ENCODE data around the gene OXGR1. TPM values are rescaled to one million over a fixed set of nuclear protein-coding genes. Genes with fewer than 3 reads are reported as not detected.

The OXGR1 gene
- polyA plus RNA-seq, 1 donor from 2014 or later: not detected

DNA sequence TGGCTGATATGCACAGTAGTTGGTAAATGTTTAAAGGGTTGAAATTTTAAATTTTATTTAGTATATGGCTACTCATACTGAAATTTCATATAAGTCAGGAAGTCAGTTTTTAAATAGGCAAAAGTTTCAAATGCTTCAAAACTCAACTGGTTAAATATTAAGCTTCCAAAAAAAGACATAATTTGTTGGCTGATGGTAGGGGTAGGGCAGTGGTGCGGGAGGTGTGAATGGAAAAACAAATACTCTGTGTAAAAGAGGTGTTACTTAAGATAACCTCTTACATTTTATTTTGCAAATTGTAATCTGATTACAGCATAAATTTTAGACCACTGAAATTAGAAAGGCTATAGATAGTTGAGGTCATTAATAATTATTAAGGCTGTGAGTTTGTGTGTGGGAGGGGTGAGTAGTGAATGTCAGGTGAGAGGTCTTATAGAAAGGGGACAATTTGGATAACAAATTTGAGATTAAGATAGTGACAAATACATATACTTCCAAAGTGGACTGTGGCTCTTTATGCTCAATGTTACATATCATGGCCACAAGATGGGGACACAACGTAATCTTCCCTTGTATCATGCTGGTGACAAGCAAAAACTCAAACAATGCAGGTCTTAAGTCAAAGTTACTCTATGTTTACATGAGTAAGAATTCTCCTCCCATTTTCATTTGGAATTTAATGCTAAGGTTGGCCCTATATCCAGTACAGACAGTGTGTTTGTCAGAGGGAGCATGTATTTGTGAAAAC lies 36.6 kb upstream of the OXGR1 start:
- no peaks in the 10 kb centered on the region for H3K27me3 ChIP-seq (ENCODE audit: insufficient read depth, low read depth, low read length)
- H3K9ac ChIP-seq (ENCODE audit: low read length): no peak overlapping the region
- no peaks in the 10 kb centered on the region for H3F3A ChIP-seq (ENCODE audit: insufficient read depth, low read length, poor library complexity, severe bottlenecking)
- TF ChIP-seq POLR2AphosphoS5 (IDR thresholded peaks at IDR 0.05): no peak
- peak; percentile 74 for TF ChIP-seq SMC3 (conservative IDR thresholded peaks at IDR 0.05; ENCODE audit: poor library complexity)
- TF ChIP-seq, protein P1, sequence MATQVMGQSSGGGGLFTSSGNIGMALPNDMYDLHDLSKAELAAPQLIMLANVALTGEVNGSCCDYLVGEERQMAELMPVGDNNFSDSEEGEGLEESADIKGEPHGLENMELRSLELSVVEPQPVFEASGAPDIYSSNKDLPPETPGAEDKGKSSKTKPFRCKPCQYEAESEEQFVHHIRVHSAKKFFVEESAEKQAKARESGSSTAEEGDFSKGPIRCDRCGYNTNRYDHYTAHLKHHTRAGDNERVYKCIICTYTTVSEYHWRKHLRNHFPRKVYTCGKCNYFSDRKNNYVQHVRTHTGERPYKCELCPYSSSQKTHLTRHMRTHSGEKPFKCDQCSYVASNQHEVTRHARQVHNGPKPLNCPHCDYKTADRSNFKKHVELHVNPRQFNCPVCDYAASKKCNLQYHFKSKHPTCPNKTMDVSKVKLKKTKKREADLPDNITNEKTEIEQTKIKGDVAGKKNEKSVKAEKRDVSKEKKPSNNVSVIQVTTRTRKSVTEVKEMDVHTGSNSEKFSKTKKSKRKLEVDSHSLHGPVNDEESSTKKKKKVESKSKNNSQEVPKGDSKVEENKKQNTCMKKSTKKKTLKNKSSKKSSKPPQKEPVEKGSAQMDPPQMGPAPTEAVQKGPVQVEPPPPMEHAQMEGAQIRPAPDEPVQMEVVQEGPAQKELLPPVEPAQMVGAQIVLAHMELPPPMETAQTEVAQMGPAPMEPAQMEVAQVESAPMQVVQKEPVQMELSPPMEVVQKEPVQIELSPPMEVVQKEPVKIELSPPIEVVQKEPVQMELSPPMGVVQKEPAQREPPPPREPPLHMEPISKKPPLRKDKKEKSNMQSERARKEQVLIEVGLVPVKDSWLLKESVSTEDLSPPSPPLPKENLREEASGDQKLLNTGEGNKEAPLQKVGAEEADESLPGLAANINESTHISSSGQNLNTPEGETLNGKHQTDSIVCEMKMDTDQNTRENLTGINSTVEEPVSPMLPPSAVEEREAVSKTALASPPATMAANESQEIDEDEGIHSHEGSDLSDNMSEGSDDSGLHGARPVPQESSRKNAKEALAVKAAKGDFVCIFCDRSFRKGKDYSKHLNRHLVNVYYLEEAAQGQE (IDR thresholded peaks at IDR 0.05; ENCODE audit: borderline replicate concordance): no peak
- TF ChIP-seq EP300 (conservative IDR thresholded peaks at IDR 0.05; ENCODE audit: poor library complexity, severe bottlenecking): no peak
- peak; percentile 73 for TF ChIP-seq RAD21 (conservative IDR thresholded peaks at IDR 0.05)
- TF ChIP-seq TAF1 (IDR thresholded peaks at IDR 0.05; ENCODE audit: low read depth): no peak
- TF ChIP-seq EZH2 (IDR thresholded peaks at IDR 0.05; ENCODE audit: borderline replicate concordance, insufficient read depth, low read length, poor library complexity, severe bottlenecking): no peak
- TF ChIP-seq, protein P2, sequence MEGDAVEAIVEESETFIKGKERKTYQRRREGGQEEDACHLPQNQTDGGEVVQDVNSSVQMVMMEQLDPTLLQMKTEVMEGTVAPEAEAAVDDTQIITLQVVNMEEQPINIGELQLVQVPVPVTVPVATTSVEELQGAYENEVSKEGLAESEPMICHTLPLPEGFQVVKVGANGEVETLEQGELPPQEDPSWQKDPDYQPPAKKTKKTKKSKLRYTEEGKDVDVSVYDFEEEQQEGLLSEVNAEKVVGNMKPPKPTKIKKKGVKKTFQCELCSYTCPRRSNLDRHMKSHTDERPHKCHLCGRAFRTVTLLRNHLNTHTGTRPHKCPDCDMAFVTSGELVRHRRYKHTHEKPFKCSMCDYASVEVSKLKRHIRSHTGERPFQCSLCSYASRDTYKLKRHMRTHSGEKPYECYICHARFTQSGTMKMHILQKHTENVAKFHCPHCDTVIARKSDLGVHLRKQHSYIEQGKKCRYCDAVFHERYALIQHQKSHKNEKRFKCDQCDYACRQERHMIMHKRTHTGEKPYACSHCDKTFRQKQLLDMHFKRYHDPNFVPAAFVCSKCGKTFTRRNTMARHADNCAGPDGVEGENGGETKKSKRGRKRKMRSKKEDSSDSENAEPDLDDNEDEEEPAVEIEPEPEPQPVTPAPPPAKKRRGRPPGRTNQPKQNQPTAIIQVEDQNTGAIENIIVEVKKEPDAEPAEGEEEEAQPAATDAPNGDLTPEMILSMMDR (IDR thresholded peaks at IDR 0.05; ENCODE audit: poor library complexity, severe bottlenecking): peak; percentile 67
- no peak for TF ChIP-seq MXI1 (conservative IDR thresholded peaks at IDR 0.05; ENCODE audit: poor library complexity, severe bottlenecking)
- H3K36me3 ChIP-seq (ENCODE audit: insufficient read depth, low read length): no peaks in the 10 kb centered on the region
- no peaks in the 10 kb centered on the region for H3K79me2 ChIP-seq (replicated peaks; ENCODE audit: insufficient read depth, low read length)
- H3K27ac ChIP-seq (ENCODE audit: low read length): no peak overlapping the region
- no peak overlapping the region for H2AFZ ChIP-seq (ENCODE audit: low read depth, low read length)
- H3K9me3 ChIP-seq (ENCODE audit: low read length): no peaks in the 10 kb centered on the region
- H3K4me2 ChIP-seq (ENCODE audit: low read length): no peak overlapping the region
- H4K20me1 ChIP-seq (ENCODE audit: insufficient read depth): no peaks in the 10 kb centered on the region
- H3K9me2 ChIP-seq (ENCODE audit: insufficient read depth, low read length): no peaks in the 10 kb centered on the region
- no peak overlapping the region for H3K4me3 ChIP-seq (ENCODE audit: low read length)

DNA sequence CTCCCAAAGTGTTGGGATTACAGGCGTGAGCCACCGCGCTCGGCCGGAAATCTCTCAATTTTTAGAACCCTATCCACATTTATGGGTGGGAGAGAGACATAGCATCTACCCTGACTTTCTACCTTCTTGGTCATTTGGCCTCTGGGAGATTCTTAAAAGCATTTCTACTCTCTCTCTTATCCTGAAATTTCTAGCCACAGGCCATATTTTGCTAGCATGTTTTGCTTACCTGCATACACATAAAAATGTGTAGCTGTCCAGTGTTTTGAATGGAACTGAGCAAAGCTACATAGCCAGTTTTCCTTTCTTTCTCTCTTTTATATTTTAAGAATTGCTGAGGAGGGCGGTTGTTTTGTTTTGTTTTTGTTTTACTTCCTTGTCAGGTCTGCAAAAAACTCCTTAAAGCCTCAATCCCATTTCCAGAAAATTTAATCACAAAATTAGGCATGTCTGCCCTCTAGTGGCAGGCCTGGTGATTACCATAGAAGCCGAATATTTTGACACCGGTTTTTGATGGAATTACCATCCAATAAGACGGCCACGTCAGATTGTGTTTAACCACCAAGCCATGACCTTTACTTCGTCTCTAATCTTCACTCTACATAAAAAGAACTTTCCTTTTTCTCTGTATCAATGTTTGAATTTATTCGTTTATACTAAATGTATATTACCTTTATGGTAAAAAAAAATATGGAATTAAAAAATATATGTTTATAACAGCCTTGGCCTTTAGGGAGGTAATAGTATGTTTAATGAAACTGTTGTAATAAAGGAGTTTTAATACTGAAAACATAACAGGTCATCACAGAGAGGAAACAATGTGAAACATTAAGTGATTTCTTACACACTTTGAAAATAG lies 34.4 kb upstream of the OXGR1 start:
- Histone ChIP-seq H3K9me3 (ENCODE audit: low read length) (no peaks in the 10 kb centered on the region), H3K4me2 (ENCODE audit: low read length) (no peak overlapping the region), H3K79me2 (replicated peaks; ENCODE audit: insufficient read depth, low read length) (no peaks in the 10 kb centered on the region), H3K27me3 (ENCODE audit: insufficient read depth, low read depth, low read length) (no peaks in the 10 kb centered on the region), H3F3A (ENCODE audit: insufficient read depth, low read length, poor library complexity, severe bottlenecking) (no peaks in the 10 kb centered on the region), H2AFZ (ENCODE audit: low read depth, low read length) (no peak overlapping the region), H3K4me3 (ENCODE audit: low read length) (no peak overlapping the region), H3K27ac (ENCODE audit: low read length) (no peak overlapping the region), H4K20me1 (ENCODE audit: insufficient read depth) (no peaks in the 10 kb centered on the region), H3K36me3 (ENCODE audit: insufficient read depth, low read length) (no peaks in the 10 kb centered on the region), H3K9me2 (ENCODE audit: insufficient read depth, low read length) (no peaks in the 10 kb centered on the region), H3K9ac (ENCODE audit: low read length) (no peak overlapping the region)
- TF ChIP-seq RAD21 (conservative IDR thresholded peaks at IDR 0.05) (peak; percentile 89), SMC3 (conservative IDR thresholded peaks at IDR 0.05; ENCODE audit: poor library complexity) (peak; percentile 90), TAF1 (IDR thresholded peaks at IDR 0.05; ENCODE audit: low read depth) (no peak), POLR2AphosphoS5 (IDR thresholded peaks at IDR 0.05) (no peak)
- TF ChIP-seq, protein P2 (IDR thresholded peaks at IDR 0.05; ENCODE audit: poor library complexity, severe bottlenecking): peak; percentile 90

Measured in neural cell (in vitro differentiated cells).